AG04449 (cell line): ENCODE data around the gene ANO2.

ENCODE experiments used
- CTCF ChIA-PET: fragments of 350-600 bp; formaldehyde crosslinking; extraction: SDS; loops from one replicate; lab custom pipeline; 2021; ENCODE audit warnings: antibody characterized with exemption; lab: Yijun Ruan, JAX
- POLR2A ChIA-PET: fragments of 400-600, 350-600 bp; formaldehyde crosslinking; extraction: SDS; loops from one replicate; lab custom pipeline; 2020; ENCODE audit warnings: antibody characterized with exemption, inconsistent platforms; lab: Yijun Ruan, JAX
- DNase-seq: peaks from one replicate; pipeline ENCODE4 v3.0.0-alpha.2; 2010; ENCODE audit warnings: low read depth, low spot score
- H3K4me3 ChIP-seq: 2 replicates; pipeline ENCODE4 v1.5.1; 2011; ENCODE audit warnings: low read depth, mild to moderate bottlenecking, control low read depth, low read length
- CTCF ChIP-seq: IDR thresholded peaks from one replicate; pipeline ENCODE4 v1.5.1; 2011; ENCODE audit warnings: mild to moderate bottlenecking, moderate library complexity, low read length, control low read depth, inconsistent platforms; ENCODE audit not compliant: insufficient read depth; ENCODE audit errors: missing control alignments

Gene ANO2

GRCh38 chr12:5967645-5968415 is 22.8 kb upstream of the ANO2 start:
- no peak for DNase-seq
- no peak overlapping the region for H3K4me3 ChIP-seq
- CTCF ChIA-PET: interaction anchor here (0.9 to 5.1 kb wide), 5 partner anchors 11 to 69 kb away, joined by 3 to 63 read pairs (median 6); no protein-coding TSS in a partner anchor
- POLR2A ChIA-PET: no interaction called here
- TF ChIP-seq CTCF: no peak

- no peak for DNase-seq
- POLR2A ChIA-PET: no interaction called here
- CTCF ChIA-PET: interaction anchor here (0.7 to 5.1 kb wide), 17 partner anchors 8 to 1107 kb away, joined by 3 to 63 read pairs (median 4); no protein-coding TSS in a partner anchor
- no peak for TF ChIP-seq CTCF
- H3K4me3 ChIP-seq: no peak overlapping the region
Measured at GRCh38 chr12:5966486-5967095, 21.5 kb upstream of the ANO2 start.

GRCh38 chr12:5965950-5966383 is 20.9 kb upstream of the ANO2 start:
- no peak overlapping the region for H3K4me3 ChIP-seq
- ChIA-PET POLR2A (no interaction called here), CTCF (interaction anchor here (0.9 to 5.1 kb wide), 13 partner anchors 9 to 1106 kb away, joined by 3 to 63 read pairs (median 4); no protein-coding TSS in a partner anchor)
- DNase-seq: no peak
- peak; percentile 94 for TF ChIP-seq CTCF

GRCh38 chr12:5964913-5965900 is 20.1 kb upstream of the ANO2 start:
- POLR2A ChIA-PET: no interaction called here

GRCh38 chr12:5963515-5963914 is 18.5 kb upstream of the ANO2 start:
- no peak for DNase-seq
- POLR2A ChIA-PET: no interaction called here
- CTCF ChIA-PET: interaction anchor here (0.7 to 5.1 kb wide), 7 partner anchors 15 to 322 kb away, joined by 3 to 63 read pairs (median 5); no protein-coding TSS in a partner anchor
- TF ChIP-seq CTCF: no peak
- H3K4me3 ChIP-seq: no peak overlapping the region

More at GRCh38 chr12:5964913-5965900, 20.1 kb upstream of the ANO2 start:
- CTCF ChIA-PET: interaction anchor here (1.1 to 5.1 kb wide), 12 partner anchors 9 to 536 kb away, joined by 3 to 63 read pairs (median 6); no protein-coding TSS in a partner anchor
- no peak for TF ChIP-seq CTCF
- DNase-seq: no peak
- no peak overlapping the region for H3K4me3 ChIP-seq
